Stimulated activated naive CD8-positive, alpha-beta T cell treated with anti-CD3 and anti-CD28 coated beads, Interleukin-15, Interleukin-2, amounts not matched to agents 100 U/mL and 50 U/mL, for 24 hours (primary cell): ENCODE results near the gene ANKRD60.

Experiments used
- ATAC-seq: fragments of 150-1000 bp; cut with Tn5 transposase; one replicate; pipeline ENCODE4 v1.10.0; 2021
- DNase-seq: peaks from one replicate; pipeline ENCODE4 v3.0.0; 2021

The ANKRD60 gene

GRCh38 chr20:58223358-58223941 is 5.0 kb downstream of the ANKRD60 start:
- peak; percentile 42 for ATAC-seq

GRCh38 chr20:58222446-58222845 is 6.0 kb downstream of the ANKRD60 start:
- DNase-seq = no peak
- ATAC-seq = no peak

More at GRCh38 chr20:58223358-58223941, 5.0 kb downstream of the ANKRD60 start:
- DNase-seq = no peak

GRCh38 chr20:58219342-58219700 is 9.1 kb downstream of the ANKRD60 start:
- ATAC-seq (no peak), DNase-seq (no peak)

- DNase-seq (no peak), ATAC-seq (no peak)
Measured at GRCh38 chr20:58218665-58219341, 9.7 kb downstream of the ANKRD60 start.

GRCh38 chr20:58216334-58216733 is 12.1 kb downstream of the ANKRD60 start:
- ATAC-seq (no peak), DNase-seq (no peak)

- no peak for ATAC-seq
- DNase-seq = no peak
Measured at GRCh38 chr20:58215116-58215515, 13.3 kb downstream of the ANKRD60 start.

- DNase-seq = no peak
Measured at GRCh38 chr20:58214310-58214709, 14.1 kb downstream of the ANKRD60 start.

GRCh38 chr20:58213716-58214115 is 14.7 kb downstream of the ANKRD60 start:
- ATAC-seq = no peak

More at GRCh38 chr20:58214310-58214709, 14.1 kb downstream of the ANKRD60 start:
- no peak for ATAC-seq

GRCh38 chr20:58213121-58213520 is 15.3 kb downstream of the ANKRD60 start:
- no peak for ATAC-seq

More at GRCh38 chr20:58213716-58214115, 14.7 kb downstream of the ANKRD60 start:
- DNase-seq = no peak

GRCh38 chr20:58212636-58213035 is 15.8 kb downstream of the ANKRD60 start:
- ATAC-seq = no peak
- DNase-seq = no peak

More at GRCh38 chr20:58213121-58213520, 15.3 kb downstream of the ANKRD60 start:
- DNase-seq = no peak

GRCh38 chr20:58210398-58210747 is 18.1 kb downstream of the ANKRD60 start:
- no peak for ATAC-seq
- DNase-seq = no peak

GRCh38 chr20:58209652-58210397 is 18.6 kb downstream of the ANKRD60 start:
- ATAC-seq (peak; percentile 83), DNase-seq (peak; percentile 94)

GRCh38 chr20:58208944-58209343 is 19.5 kb downstream of the ANKRD60 start:
- DNase-seq = no peak
- ATAC-seq = no peak

GRCh38 chr20:58205850-58206249 is 22.6 kb downstream of the ANKRD60 start:
- DNase-seq (no peak), ATAC-seq (no peak)

- ATAC-seq = no peak
- DNase-seq = no peak
Measured at GRCh38 chr20:58202044-58202443, 26.4 kb downstream of the ANKRD60 start.

- DNase-seq (no peak), ATAC-seq (no peak)
Measured at GRCh38 chr20:58201616-58202015, 26.8 kb downstream of the ANKRD60 start.

- ATAC-seq (no peak), DNase-seq (no peak)
Measured at GRCh38 chr20:58199469-58199868, 29.0 kb downstream of the ANKRD60 start.

- no peak for DNase-seq
- no peak for ATAC-seq
Measured at GRCh38 chr20:58198901-58199355, 29.5 kb downstream of the ANKRD60 start.

GRCh38 chr20:58198384-58198783 is 30.1 kb downstream of the ANKRD60 start:
- no peak for DNase-seq
- ATAC-seq = no peak

- ATAC-seq = no peak
- no peak for DNase-seq
Measured at GRCh38 chr20:58197185-58197469, 31.3 kb downstream of the ANKRD60 start.

- DNase-seq (no peak), ATAC-seq (no peak)
Measured at GRCh38 chr20:58196402-58197184, 31.9 kb downstream of the ANKRD60 start.

GRCh38 chr20:58195047-58195446 is 33.4 kb downstream of the ANKRD60 start:
- DNase-seq (no peak), ATAC-seq (no peak)
